GM06990 (cell line): Measurements from ENCODE around the gene CELF3.
"Not testable (repeated sequence)": the region's sequence is repeated elsewhere in the genome, so short reads cannot be mapped to it uniquely, and the experiment has no call there.

ENCODE experiments used
- DNase-seq: peaks from one replicate; pipeline ENCODE4 v3.0.0-alpha.2; 2011; ENCODE audit not compliant: insufficient read length; ENCODE audit errors: extremely low read depth
- H3K27me3 ChIP-seq: replicated peaks from 2 replicates; pipeline ENCODE4 v1.6.0; 2011; ENCODE audit warnings: low read length; ENCODE audit not compliant: control insufficient read depth, insufficient read depth
- H3K36me3 ChIP-seq: 2 replicates; pipeline ENCODE4 v1.5.1; 2011; ENCODE audit warnings: low read length; ENCODE audit not compliant: control insufficient read depth, insufficient read depth
- H3K4me3 ChIP-seq: replicated peaks from 2 replicates; pipeline ENCODE4 v1.5.1; 2011; ENCODE audit warnings: low read depth, mild to moderate bottlenecking, control low read depth, low read length
- CTCF ChIP-seq: IDR thresholded peaks from 2 replicates; pipeline ENCODE4 v1.5.1; 2011; ENCODE audit warnings: low read length, control low read depth, mild to moderate bottlenecking, inconsistent platforms; ENCODE audit not compliant: insufficient read depth, poor library complexity, severe bottlenecking

Gene CELF3

GRCh38 chr1:151756291-151756690, 39.7 kb upstream of the CELF3 start:
- Histone ChIP-seq H3K4me3 (no peak overlapping the region), H3K27me3 (no peaks in the 10 kb centered on the region), H3K36me3 (peaks cover 6% of the 10 kb centered on the region)
- no peak for TF ChIP-seq CTCF
- DNase-seq, result no peak

- no peaks in the 10 kb centered on the region for H3K36me3 ChIP-seq
- no peaks in the 10 kb centered on the region for H3K27me3 ChIP-seq
- no peak for DNase-seq
- no peak for TF ChIP-seq CTCF
- H3K4me3 ChIP-seq, result no peak overlapping the region
Observed at GRCh38 chr1:151741516-151741915, 24.9 kb upstream of the CELF3 start.

GRCh38 chr1:151739590-151740355, 23.2 kb upstream of the CELF3 start:
- no peak for TF ChIP-seq CTCF
- H3K27me3 ChIP-seq, result no peaks in the 10 kb centered on the region
- H3K4me3 ChIP-seq, result no peak overlapping the region
- DNase-seq, result no peak
- no peaks in the 10 kb centered on the region for H3K36me3 ChIP-seq

- Histone ChIP-seq H3K4me3 (no peak overlapping the region), H3K27me3 (no peaks in the 10 kb centered on the region), H3K36me3 (no peaks in the 10 kb centered on the region)
- no peak for DNase-seq
- no peak for TF ChIP-seq CTCF
Observed at GRCh38 chr1:151737479-151737878, 20.9 kb upstream of the CELF3 start.

- no peaks in the 10 kb centered on the region for H3K36me3 ChIP-seq
- H3K27me3 ChIP-seq, result no peaks in the 10 kb centered on the region; the same call in 1 of the 2 replicates
- no peak overlapping the region for H3K4me3 ChIP-seq
- no peak for TF ChIP-seq CTCF
- DNase-seq, result no peak
Observed at GRCh38 chr1:151737026-151737425, 20.4 kb upstream of the CELF3 start.

- not testable (repeated sequence) for H3K36me3 ChIP-seq, H3K4me3 ChIP-seq, H3K27me3 ChIP-seq, DNase-seq
Observed at GRCh38 chr1:151733995-151734394, 17.4 kb upstream of the CELF3 start.
